Limb (tissue), 2 donors: ENCODE data around the gene OR7A10.
"Not testable (repeated sequence)": the region's sequence is repeated elsewhere in the genome, so short reads cannot be mapped to it uniquely, and the experiment has no call there.

Experiments
- DNase-seq, 2 donors: peaks; one replicate each; pipeline ENCODE4 v3.0.0-alpha.2; 2016; ENCODE audit errors: extremely low spot score in 2 of 2

Gene OR7A10

GRCh38 chr19:14795078-14795721 lies 53.5 kb downstream of the OR7A10 start:
- DNase-seq, result no peak

GRCh38 chr19:14792250-14792649 lies 56.5 kb downstream of the OR7A10 start:
- DNase-seq, result not testable (repeated sequence)
